Measurements from ENCODE around the gene ATP4A.
A peak's percentile ranks its signal among the peaks of the same experiment; 100 is the strongest.

The ATP4A gene

DNA sequence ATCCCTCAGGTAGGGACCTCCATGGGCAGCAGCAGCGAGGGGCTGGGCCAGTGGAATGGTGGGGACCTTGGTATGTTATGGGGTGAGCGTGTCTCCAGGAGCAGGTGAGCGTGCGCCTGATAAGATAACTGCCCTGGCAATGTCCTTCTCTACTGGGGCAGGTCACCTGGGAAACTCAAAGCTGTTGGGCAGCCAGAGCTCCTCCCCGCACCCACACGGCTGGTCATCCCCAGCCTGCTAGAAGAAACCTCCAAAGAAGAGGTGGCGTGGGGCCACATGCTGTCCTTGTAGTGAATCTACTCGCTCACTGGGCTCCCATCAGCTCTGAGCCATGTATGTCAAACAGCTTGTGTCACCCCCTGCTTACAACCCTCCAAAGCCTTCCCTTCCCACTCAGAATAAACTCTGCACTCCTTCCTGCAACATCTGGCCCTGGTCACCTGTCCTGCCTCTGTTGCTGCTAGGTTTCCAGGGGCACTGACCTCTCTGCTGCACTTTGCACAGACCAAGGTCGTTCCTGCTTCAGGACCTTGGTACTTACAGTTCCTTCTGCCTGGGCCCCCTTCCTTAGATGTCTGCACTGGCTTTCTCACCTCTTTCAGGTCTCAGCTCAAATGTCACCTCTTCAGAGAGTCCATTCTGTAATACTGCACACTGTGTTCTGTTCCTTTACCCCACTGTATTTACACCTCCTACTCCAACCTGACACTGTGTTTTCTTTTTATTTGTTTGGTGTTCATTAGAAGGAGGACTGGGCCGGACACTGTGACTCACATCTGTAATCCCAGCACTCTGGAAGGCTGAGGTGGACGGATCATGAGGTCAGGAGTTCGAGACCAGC is 1.8 kb upstream of the ATP4A start:
- no peak for DNase-seq

DNA sequence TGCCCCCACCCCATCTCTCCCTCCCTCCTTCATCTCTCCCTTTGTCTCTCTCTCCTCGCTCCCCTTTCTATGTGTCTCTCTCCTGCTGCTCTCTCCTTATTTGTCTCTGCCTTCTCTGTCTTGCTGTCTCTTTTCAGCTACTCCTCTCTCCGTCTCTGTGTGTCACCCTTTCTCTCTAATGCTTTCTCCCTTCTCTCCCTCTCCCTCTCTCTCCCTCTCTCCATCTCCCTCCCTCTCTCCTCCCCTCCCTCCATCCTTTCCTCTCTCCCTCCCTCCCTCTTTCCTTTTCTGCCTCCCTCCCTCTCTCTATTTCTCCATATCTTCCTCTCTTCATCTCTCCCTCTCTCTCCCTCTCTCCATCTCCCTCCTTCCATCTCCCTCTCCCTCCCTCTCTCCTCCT is 682 bp downstream of the ATP4A start:
- DNase-seq = no peak

DNA sequence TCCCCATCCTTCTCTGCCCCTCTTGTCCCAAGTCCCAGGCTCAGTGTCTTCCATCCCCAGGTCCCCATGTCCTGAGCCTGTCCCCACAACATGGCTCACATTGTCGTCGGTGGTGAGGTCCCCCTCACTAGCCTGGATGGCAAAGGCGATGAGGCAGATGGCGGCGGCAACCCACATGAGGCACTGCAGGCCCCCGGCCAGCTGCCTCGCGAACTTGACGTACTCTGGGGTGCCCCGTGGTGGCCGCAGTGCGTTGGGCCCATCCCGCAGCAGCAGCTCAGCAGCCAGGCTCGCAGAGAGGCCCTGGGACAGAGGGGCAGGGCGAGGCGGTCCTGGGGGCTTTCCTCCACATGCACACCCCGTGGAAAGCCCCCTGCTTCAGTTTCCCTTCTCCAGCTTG is 1.1 kb downstream of the ATP4A start:
- DNase-seq = no peak

DNA sequence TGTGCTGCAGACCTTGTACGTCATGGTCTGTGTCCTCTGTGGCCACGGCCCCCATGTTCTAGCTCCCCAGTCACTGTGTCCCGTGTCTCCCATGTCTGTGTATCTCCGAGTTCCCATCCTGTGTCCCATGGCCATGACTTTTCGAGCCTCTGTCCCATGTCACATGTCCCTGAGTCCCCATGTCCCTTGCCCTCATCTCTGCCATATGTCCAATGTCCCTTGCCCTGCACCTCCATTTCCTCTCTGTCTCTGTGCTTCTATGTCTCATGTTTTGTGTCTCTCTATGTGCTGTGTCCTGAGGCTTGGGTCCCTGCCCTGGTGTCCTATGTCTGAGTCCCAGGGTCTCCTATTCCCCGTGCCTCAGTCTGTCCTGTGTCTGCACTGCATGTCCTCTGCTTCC is 2.0 kb downstream of the ATP4A start:
- DNase-seq = no peak

DNA sequence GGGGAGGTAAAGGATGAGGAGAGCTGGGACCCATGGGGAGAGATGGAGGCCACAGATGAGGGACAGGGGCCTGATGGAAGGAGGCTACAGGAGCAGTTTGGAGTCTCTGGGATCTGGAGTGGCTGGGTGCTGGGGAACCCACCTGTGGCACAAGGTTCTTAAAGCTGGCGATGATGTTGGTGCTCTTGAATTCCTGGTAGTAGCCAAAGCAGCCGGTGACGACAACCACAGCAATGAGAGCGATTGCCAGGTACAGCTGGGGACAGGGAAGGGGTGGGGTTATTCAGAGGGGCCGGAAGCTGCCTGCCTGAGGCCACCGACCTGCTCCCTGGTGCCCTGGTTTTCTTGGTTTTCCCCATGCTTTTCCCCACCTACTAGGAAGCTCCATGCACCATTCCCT is 2.8 kb downstream of the ATP4A start:
- DNase-seq = no peak

DNA sequence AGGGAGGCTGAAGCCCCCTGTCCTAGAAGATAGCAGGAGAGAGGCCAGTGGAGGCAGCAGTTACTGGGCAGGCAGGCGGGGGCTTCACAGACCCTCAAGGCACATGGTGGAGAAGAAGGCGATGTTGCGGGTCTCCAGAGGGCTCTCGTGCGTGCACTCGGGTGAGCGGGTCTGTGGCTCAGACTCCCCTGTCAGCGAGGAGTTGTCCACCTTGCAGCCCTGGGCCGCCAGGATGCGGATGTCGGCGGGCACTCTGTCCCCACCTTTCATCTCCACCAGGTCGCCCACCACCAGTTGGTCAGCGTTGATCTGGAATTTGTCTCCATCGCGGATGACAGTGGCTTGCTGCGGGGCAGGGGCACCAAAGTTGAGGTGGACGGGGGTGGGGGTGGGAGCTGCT is 3.2 kb downstream of the ATP4A start:
- no peak for DNase-seq

DNA sequence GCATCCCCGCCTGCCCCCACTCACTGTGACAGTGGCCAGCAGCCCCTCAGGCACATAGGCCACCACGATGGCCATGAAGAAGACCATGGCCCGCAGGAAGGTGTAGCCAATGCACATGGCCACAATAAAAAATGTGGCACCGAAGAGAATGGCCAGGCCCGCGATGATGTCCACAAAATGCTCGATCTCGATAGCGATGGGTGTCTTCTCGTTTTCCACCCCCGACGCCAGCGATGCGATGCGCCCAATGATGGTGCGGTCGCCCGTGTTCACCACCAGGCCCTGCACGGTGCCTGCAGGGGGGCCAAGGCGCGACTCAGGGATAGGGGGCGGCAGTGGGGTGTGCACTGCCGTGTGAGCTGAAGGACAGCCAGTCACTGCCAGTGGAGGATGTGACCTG is 3.7 kb downstream of the ATP4A start:
- no peak for DNase-seq

DNA sequence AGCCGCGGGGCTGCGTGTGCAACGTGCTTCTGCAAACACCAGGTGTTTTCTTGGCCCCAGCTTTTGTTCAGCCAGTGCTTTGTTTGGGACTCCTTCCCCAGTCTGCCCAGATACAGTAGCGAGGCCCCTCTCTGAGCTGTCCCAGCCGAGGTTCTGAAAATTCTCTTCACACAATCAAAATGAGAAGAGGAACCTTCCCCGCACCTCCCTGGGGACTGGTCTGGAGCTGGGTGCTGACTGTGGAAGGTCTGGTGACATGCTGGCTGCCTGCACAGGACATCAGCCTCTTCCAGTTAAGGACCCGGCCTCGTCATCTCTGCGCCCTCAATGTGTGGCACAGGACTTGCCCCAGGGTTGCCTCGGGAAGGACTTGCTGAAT is 4.2 kb downstream of the ATP4A start:
- no peak for DNase-seq

DNA sequence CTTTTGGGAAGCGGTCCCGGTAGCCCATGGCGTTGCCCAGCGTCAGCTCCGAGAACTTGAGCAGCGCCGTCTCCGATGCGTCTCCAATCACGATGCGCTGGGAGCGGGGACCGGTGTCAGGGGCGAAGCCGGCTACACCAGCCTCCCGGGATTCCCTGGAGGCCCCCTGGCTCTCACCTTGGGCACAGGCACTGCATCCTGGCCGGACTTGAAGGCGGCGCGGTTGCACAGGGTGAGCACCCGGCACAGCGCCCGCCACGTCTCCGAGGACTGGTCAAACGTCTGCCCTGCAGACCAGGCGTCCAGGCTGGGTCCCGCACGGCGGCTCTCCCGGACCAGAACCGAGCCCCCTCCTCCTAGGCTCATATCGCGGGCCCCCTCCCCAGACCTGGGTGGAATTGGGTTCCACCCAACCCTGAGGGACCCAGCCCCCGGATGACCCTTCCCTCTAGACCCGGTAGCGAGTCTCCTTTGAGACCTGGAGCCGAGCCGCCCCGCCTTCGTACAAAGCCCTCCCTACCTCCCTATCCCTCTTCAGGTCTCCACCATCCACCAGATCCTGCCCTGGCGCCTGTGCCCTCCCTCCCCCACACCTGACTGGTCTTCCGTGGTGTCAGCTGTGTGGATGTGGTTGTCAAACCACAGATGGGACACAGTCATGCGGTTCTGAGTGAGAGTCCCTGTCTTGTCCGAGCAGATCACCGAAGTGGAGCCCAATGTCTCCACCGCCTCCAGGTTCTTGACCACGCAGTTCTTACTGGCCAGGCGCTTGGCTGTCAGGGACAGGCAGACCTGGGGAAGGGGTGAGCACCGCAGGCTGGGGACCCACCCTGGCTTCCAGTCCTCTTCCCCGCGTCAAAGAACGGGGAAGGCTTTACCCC is 4.8 kb downstream of the ATP4A start:
- no peak for DNase-seq

DNA sequence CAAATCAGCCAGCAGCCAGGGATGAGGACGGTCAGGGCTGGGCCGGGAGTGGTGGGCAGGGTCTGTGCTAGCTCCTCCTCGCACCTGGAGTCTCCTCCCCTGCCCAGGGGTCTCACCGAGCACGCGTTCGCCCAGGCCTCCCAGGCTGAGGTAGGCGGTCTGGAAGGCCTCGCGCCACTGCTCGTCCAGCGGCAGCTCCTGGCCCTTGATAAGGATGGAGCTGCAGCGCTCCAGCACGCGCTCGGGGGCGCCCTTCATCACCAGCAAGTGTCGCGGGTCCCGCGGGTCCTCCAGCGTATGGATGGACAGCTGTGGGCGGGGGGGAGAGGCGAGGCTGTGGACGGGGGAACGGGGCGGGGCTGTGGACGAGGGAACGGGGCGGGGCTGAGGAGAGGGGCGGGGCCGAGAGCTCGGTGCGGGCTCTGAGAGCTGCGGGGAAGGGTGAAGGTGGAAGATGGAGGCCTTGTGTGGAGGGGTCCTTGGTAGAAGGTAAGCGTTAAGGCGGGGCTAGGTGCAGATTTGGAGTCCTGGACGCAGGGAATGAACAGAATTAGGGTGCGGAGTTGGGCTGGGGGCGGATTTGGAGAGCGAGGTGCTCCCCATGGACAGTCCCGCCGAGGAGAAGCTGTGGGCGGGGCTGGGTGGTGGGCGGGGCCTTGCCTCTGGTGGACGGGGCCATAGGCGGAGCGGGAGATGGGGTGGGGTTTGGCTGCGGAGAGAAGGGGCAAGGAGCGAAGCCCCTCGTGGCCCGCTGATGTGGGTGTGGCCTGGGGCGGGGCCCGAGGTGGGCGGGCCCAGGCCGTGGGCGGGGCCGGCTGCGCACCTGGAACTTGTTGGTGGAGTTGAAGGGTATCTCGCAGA is 5.7 kb downstream of the ATP4A start:
- peak; percentile 62 for DNase-seq

DNA sequence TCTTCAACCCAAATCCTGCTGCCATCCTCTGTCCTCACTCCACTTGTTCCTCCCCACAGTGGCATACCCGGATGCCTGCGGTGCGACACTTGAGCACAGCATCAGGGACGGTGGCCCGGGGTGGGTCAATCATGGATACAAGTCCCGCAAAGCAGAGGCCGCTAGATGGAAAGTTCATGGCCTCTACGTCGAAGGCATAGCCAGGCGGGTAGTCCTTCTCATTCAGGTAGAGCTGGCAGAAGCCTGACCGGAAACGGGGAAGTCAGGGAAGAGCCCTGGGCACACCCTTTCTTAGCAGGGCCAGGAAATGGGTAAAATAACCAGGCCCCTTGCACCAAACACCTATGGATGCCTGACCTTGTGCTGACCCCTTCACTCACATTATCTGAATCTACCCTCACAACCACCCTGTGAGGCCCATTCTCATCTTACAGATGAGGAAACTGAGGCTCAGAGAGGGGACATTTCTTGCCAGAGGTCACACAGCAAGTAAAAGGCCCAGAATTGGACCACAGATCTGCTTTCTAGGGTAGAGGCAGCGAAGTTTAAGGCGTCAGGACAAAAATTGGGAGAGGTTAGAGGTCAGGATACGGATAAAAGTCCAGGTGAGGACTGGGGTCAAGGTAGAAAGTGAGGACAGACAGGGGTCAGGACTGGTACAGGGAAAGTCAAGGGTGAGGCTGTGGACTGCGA is 6.5 kb downstream of the ATP4A start:
- DNase-seq = no peak

DNA sequence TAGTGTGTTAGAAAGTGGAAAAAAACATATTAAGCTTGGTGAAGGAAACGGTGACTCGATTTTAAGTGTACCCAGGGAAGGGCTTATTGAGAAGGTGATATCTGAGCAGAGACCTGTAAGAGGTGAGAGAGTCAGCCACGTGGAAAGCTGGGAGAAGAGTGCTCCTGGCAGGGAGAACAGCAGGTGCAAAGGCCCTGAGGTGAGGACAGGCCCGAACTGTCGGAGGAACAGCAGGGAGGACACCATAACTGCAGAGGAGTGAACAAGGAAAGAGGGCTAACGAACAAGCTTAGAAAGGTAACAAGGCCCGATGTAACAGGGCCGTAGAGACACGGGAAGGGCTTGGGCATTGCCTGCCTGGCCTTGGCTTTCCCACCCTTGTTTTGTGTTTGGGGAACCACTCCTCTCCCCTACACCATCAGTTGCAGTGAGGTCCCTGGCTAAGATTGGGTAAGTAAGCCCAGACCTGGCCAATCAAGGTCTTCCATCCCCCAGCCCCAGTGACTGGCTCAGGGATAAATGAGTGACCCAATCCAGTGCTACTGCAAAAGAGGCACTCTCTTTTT is 7.3 kb downstream of the ATP4A start:
- DNase-seq = no peak

DNA sequence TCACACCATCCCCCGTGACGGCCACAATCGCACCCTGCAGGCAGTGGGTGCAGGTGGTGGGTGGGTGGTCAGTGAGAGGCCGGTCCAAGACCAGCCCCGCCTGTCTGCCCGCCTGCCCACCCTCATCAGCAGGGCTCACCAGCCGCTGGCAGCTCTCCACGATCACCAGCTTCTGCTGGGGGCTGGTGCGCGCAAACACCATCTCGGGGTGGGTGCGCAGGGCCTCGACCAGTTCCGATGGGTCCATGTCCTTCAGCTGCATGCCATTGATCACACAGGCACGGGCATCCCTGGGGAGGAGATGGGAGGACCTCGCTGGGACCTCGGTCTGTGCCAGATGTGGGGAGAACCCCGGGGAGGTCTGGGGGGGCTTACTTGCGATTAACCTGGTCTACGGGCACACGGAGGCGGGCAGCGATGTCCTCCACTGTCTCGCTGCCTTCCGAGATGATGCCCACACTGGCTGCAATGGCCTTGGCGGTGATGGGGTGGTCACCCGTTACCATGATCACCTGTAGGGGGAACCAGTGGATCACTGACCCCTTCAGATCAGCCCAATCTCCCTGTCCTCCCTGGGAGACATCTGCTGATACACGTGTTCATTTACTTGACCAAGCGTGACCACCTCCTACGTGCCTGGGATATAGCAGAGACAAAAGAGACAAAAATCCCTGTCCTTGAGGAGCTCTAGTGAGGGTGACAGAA is 8.0 kb downstream of the ATP4A start:
- no peak for DNase-seq

DNA sequence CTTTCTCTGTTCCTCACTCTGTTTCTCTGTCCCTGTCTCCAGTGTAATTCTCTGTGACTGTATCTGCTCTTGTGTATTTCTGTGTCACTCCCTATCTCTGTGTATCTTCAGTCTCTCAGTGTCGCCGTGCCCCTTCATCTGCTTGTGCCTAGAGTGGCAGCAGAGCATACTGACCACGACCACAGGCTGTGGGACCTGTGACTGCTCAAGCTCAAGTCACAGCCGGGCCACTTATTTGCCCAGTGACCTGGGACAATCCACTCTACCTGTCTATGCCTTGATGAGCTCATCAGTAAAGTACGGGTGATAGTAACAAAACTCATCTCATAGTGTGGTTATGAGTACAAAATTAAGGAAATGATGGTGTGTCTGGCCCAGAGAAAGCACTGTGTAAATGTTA is 9.4 kb downstream of the ATP4A start:
- no peak for DNase-seq

DNA sequence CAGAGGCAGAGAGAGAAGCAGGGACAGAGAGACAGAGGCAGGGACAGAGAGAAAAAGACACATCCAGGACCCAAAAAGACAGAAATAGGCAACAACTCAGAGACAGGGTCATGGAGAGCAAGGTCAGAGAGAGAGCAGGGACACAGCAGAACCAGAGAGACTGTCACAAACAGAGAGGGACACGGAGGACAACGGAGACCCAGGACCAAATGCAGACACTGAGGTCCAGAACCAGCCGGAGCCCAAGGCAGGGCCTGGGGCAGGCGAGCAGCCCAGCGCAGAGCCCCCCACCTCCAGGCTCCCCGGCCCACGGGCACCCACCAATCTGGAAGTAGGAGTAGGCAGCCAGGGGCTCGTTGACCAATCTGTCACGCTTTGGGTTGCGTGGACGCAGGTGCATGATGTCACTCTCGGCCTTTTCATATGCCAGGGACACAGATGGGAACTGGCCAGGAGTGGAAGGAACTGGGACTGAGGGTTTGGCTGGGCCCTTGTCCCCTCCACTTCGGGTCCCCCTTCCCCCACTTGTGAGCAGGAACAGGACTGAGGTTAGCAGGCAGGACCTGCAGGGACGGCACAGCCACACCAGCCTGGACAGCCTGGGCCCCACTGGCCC is 10.0 kb downstream of the ATP4A start:
- no peak for DNase-seq

DNA sequence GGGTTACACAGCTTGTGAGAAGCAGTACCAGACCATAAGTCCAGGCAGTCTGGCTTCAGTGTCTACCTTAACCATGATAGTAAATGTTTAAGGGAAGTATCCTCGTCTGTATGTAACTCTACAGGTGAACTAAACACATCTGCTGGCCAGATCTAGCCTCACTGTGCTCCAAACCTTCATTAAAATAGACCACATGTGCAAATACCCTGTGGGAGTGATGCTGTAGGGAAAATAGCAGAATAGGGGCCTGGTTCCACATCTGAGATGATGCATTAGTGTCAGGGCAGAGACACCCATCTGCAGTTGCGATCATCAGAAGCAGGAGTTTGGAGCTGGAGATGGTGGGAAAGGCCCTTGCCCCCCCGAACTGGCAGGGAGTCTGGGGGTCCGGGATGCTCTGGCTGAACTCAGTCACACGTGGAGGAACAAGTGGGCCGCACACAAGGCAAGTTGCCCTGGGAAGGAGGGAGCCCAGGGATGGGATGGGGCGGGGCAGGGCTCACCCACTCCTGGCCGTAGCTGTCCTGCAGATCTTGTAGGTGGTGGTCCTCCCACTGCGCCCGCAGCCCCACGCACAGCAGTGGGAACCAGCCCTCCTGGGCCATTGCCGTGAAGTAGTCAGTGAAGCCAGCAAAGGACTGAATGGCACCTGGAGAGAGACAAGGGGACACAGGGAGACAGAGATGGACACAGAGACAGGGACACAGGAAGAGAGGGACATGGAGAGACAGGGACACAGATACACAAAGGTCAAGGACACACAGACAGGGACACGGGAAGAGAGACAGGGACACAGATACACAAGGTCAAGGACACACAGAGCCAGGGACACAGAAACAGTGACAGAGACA is 10.7 kb downstream of the ATP4A start:
- no peak for DNase-seq

DNA sequence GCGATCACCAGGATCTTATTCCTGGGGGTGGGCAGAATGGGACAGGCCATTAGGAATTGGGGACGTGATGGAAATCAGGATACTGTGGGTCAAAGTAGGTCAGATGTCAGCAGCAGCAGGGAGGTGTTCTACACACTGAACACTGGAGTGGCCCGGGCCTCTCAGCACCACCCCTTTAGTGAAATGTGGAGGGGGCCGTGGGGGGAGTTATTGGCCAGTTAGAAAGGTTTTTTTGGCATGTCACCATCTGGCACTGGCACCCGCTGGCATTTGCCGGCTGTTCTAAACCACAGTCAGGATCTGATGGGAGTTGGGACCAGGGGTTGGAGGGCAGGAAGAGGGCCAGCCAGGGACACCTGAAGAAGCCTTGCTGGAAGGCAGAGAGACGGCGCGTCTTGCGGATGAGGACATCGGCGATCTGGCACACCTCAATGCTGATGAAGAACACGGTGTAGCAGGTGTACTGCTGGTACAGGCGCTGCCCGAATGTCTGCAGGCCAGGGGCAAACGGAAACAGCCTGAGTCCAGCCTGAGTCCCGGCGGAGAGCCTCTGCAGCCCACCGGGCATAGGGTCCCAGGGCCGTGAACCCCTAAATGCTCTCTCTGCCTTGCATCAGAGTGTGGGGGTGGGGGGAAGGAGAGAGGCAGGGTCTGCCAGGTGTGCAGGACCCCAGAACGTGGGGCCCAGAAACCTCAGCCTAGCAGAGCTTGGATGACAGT is 12.2 kb downstream of the ATP4A start:
- DNase-seq = no peak

DNA sequence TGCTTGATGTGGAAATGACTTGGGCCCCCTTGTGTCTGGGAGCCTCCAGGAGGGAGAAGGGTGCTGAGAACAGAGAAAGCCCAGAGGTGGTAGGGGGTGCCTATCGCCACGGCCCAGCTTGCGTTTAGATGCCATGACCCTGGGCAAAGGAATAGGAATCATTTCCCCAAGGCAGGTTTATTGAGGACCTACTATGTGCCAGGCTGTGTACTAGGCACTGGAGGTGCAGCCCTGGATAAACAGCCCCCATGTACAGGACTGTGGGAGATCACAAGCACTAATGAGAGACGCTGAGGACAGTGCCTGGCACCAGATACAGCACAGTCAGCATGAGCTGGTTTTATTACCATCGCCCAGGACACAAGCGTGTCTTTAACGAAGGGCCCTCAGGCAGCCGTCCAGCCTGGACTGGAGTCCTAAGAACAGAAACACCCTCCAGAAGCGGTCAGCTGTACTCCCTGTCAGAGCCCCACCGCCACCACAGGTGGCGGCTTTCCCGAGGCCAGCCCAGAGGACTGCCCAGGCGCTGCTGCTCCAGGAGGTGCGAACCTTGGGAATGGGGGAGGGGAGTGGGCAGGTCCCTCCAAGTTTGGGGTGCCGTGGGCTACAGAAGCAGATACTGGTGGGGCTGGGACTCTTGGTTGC is 13.5 kb downstream of the ATP4A start:
- no peak for DNase-seq
